Neutrophil (primary cell): ENCODE measurements around the gene WDR70.
"Not testable (repeated sequence)": the region's sequence is repeated elsewhere in the genome, so short reads cannot be mapped to it uniquely, and the experiment has no call there.

Experiments
- H3K27ac ChIP-seq: fragments of 200-600 bp; sonication (generic); 2 replicates; pipeline ENCODE4 v1.5.1; 2016; ENCODE audit warnings: mild to moderate bottlenecking, moderate library complexity
- H3K27me3 ChIP-seq: fragments of 200-600 bp; sonication (generic); 2 replicates; pipeline ENCODE4 v1.6.0; 2016; ENCODE audit warnings: mild to moderate bottlenecking
- H3K36me3 ChIP-seq: fragments of 200-600 bp; sonication (generic); 2 replicates; pipeline ENCODE4 v1.5.1; 2017
- H3K4me1 ChIP-seq, 2 experiments: fragments of 200-600 bp in 1 of 2; sonication (generic) in 1 of 2; 1 replicate in 1 of 2; 2 replicates in 1 of 2; pipeline versions ENCODE4 v1.5.1 to v1.6.1; 2013 to 2016; ENCODE audit warnings: low read depth in 1 of 2, low read length in 1 of 2, mild to moderate bottlenecking in 1 of 2, moderate library complexity in 1 of 2; ENCODE audit not compliant: control insufficient read depth in 1 of 2, insufficient read depth in 1 of 2
- H3K4me3 ChIP-seq, 2 experiments: fragments of 200-600 bp in 1 of 2; sonication (generic) in 1 of 2; 1 replicate in 1 of 2; 2 replicates in 1 of 2; pipeline ENCODE4 v1.5.1; 2013 to 2016; ENCODE audit warnings: low read depth in 1 of 2, low read length in 1 of 2, mild to moderate bottlenecking in 1 of 2, moderate library complexity in 1 of 2
- H3K9me3 ChIP-seq: fragments of 200-600 bp; sonication (generic); 2 replicates; pipeline ENCODE4 v1.5.1; 2016
- TF ChIP-seq, protein P1 (sequence below): fragments of 200-600 bp; sonication (generic); IDR thresholded peaks from 2 replicates; pipeline ENCODE4 v1.5.1; 2016; ENCODE audit warnings: antibody characterized with exemption

Gene WDR70

DNA sequence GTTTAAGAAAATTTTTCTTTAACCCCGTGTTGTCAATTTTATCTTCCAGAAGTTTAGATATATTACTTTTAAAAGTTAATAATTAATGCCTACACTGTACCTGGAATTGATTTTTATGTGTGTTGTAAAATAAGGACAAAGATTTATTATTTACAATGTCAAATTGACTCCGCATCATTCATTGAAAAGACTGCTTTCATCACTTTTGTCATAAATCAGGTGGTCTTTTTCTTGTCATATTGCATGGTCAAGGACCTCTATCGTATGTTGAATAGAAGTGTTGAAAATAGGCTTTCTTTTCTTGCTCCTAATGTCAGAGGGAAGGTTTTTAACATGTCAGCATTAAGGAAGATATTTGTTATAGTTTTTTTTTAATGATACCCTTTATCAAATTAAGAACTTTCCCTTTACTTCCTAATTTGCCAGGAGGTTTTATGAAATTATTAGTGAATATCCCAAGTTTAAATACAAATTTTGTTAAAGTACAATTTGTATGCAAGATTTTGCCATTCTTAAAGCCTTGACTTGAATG lies 92.6 kb downstream of the WDR70 start:
- no peak overlapping the region for H3K27ac ChIP-seq
- no peaks in the 10 kb centered on the region for H3K9me3 ChIP-seq
- no peaks in the 10 kb centered on the region for H3K4me1 ChIP-seq
- TF ChIP-seq, protein P1, sequence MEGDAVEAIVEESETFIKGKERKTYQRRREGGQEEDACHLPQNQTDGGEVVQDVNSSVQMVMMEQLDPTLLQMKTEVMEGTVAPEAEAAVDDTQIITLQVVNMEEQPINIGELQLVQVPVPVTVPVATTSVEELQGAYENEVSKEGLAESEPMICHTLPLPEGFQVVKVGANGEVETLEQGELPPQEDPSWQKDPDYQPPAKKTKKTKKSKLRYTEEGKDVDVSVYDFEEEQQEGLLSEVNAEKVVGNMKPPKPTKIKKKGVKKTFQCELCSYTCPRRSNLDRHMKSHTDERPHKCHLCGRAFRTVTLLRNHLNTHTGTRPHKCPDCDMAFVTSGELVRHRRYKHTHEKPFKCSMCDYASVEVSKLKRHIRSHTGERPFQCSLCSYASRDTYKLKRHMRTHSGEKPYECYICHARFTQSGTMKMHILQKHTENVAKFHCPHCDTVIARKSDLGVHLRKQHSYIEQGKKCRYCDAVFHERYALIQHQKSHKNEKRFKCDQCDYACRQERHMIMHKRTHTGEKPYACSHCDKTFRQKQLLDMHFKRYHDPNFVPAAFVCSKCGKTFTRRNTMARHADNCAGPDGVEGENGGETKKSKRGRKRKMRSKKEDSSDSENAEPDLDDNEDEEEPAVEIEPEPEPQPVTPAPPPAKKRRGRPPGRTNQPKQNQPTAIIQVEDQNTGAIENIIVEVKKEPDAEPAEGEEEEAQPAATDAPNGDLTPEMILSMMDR = no peak
- no peaks in the 10 kb centered on the region for H3K27me3 ChIP-seq
- no peak overlapping the region for H3K4me3 ChIP-seq
- no peaks in the 10 kb centered on the region for H3K36me3 ChIP-seq

DNA sequence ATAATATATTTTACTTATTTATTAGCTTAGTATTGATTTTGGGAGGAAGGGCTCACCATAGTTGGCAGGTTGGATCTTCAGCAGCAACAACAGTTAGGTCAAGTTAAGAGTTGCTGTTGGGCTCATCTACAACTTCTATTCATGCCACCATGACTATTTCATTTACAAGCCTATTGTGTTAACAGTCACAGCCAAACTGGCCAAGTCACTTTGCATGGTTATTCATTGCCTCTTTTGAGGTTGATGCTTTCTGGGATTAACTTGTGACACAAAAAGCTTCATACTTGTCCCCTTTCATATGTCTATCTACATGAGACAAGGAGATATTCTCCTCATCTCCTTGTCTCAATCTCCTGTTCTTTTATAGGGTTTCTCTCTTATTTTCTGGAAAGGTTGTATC lies 98.3 kb downstream of the WDR70 start:
- no peak overlapping the region for H3K27ac ChIP-seq
- TF ChIP-seq, protein P1 = no peak
- no peak overlapping the region for H3K4me3 ChIP-seq
- H3K9me3 ChIP-seq = no peaks in the 10 kb centered on the region
- peaks cover 24% of the 10 kb centered on the region for H3K36me3 ChIP-seq
- H3K4me1 ChIP-seq = no peaks in the 10 kb centered on the region
- H3K27me3 ChIP-seq = no peaks in the 10 kb centered on the region

DNA sequence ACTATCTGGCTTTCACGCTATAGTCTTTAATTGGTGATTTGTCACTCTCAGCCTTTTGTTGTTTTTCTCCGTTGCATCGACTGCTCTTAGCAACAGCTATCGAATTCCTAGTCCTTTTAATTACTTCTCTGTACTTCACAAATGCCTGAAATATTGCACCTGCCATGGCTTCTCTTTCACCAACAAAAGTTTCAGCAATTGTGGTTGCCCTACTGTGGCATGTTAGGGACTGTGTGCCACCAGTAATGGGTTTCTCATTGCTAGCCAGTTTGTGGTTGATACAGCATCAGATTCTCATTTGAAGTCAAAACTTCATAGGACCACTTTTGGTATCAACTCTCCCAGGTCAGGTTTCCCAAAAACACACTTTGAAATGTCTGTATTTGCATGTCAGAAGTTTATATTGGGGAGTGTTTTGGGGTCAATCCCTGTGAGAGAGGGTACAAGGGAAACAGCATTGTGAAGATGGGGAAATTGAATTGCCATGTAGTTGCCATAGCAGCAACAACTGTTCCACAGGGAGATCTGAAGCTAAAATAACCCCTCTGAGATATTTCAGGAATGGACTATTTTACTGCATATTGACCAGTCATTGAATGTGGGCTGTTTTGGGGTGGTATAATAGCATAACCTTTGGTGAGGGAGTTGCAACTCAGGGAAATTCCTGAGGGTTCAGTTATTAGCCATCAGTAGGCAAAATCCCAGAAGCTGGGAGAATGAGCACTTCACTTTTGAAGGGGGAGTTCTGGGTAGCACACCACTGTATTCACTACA lies 99.2 kb downstream of the WDR70 start:
- Histone ChIP-seq H3K9me3 (no peaks in the 10 kb centered on the region), H3K27me3 (no peaks in the 10 kb centered on the region), H3K27ac (no peak overlapping the region), H3K36me3 (peaks cover 27% of the 10 kb centered on the region), H3K4me1 (no peaks in the 10 kb centered on the region), H3K4me3 (no peak overlapping the region)
- TF ChIP-seq, protein P1 = no peak

DNA sequence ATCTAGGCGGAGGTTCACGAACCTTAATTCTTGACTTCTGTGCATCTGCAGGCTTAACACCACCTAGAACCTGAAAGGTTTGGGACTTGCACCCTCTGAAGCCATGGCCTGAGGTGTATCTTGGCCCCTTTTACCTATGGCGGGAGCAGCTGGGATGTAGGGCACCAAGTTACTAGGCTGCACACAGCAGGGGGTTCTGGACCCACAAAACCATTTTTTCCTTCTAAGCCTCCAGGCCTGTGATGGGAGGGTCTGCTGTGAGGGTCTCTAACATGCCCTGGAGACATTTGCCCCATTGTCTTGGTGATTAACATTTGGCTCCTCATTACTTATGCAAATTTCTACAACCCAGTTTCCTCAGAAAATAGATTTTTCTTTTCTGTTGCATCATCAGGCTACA lies 102.3 kb downstream of the WDR70 start:
- not testable (repeated sequence) for H3K4me3 ChIP-seq, H3K27me3 ChIP-seq, H3K27ac ChIP-seq, H3K9me3 ChIP-seq, H3K4me1 ChIP-seq
- peaks cover 27% of the 10 kb centered on the region for H3K36me3 ChIP-seq

DNA sequence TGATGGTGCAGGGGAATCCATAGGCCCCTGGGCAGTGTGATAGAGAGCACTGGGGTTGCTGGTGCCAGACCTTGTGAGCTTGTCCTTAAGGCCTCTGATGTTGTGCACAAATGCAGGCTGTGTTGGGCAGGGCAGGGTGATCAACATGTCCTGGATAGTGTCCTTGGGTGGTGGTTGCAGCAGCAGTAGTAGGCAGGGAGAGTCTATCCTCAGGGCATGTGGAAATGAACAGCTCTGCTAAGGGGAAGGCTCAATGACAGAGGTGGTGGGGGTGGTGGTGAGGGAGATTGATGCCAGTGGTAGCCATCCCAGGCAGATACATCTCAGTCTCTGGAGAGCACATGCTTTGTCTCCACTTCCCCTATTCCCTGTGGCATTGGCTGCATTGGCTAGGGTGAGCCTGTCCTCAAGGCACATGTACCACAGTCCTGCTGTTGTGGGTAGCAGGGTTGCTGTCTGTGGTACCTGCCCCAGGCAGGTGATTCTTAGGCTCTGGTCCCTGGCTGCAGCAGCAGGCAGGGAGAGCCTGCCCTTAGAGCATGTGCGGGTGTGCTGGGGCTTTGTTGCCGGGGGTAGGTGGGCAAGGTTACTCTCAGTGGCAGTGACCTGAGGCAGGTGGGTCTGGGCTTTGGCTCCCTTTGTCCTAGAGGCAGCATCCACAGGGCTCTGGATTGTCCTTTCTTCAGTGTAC lies 111.1 kb downstream of the WDR70 start:
- Histone ChIP-seq H3K4me3 (no peak overlapping the region), H3K9me3 (no peaks in the 10 kb centered on the region), H3K27me3 (no peaks in the 10 kb centered on the region), H3K27ac (no peak overlapping the region), H3K36me3 (no peaks in the 10 kb centered on the region), H3K4me1 (peaks cover 0 to 8% of the 10 kb centered on the region in 2 experiments)
- TF ChIP-seq, protein P1 = no peak

DNA sequence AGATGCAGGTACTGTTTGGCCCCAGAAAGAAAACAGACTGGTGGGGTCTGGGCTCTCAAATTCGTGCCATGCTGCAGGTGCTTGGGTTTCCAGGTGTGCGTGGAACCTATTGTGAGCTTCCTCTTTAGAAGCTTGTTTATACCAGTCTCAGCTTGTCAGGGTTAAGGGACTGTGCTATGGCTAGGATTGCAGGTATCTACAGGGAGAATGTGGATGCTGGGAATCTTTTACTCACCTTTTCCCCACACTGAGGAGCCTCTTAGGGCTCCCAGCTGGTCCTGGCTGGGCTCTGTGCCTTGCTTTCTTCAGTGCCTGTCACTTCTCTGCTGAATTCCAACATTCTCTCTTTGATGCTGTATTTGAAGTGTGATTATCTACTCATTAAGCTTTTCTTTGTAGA lies 111.8 kb downstream of the WDR70 start:
- Histone ChIP-seq H3K9me3 (no peaks in the 10 kb centered on the region), H3K4me1 (peaks cover 0 to 8% of the 10 kb centered on the region in 2 experiments), H3K27ac (no peak overlapping the region), H3K4me3 (no peak overlapping the region), H3K36me3 (no peaks in the 10 kb centered on the region), H3K27me3 (no peaks in the 10 kb centered on the region)
- TF ChIP-seq, protein P1 = no peak
